NB4 (cell line): ENCODE results near the gene CAMKMT.

ENCODE experiments used
- MAX ChIP-seq: IDR thresholded peaks from 2 replicates; pipeline ENCODE4 v1.6.1; 2011; ENCODE audit warnings: low read depth, low read length
- POLR2A ChIP-seq: IDR thresholded peaks from 2 replicates; pipeline ENCODE4 v1.6.1; 2011; ENCODE audit warnings: mild to moderate bottlenecking; ENCODE audit not compliant: insufficient read length; ENCODE audit errors: extremely low read depth
- TF ChIP-seq, protein P1 (sequence below): IDR thresholded peaks from one replicate; pipeline ENCODE4 v1.5.1; 2012; ENCODE audit warnings: low read depth, low read length

DNA sequence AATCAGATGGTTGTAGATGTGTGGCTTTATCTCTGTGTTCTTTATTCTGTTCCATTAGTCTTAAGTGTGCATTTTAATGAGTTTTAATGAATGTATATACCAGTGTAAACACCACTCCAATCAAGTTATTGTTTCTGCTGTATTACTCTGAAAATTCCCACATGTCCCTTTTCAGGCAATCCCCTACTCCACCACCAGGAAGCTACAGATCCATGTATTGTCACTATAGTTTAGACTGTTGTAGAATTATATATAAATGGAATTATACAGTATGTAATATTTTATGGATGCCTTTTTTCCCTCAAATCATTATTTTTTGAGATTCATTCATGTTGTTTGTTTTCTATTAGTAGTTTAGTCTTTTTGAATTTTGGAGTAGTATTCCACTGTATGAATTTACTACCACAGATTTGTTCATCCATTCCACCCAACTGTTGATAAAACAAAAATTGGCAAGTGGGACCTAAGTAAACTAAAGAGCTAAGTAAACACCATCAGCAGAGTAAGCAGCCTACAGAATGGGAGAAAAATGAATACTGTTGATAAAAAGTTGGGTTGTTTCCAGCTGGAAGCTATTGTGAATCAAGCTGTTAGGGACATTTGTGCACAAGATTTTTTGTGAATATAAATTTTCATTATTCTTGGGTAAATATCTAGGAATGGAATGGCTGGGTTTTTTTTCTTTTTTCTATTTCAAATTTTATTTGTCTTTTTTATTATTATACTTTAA is 262.0 kb downstream of the CAMKMT start:
- TF ChIP-seq, protein P1, sequence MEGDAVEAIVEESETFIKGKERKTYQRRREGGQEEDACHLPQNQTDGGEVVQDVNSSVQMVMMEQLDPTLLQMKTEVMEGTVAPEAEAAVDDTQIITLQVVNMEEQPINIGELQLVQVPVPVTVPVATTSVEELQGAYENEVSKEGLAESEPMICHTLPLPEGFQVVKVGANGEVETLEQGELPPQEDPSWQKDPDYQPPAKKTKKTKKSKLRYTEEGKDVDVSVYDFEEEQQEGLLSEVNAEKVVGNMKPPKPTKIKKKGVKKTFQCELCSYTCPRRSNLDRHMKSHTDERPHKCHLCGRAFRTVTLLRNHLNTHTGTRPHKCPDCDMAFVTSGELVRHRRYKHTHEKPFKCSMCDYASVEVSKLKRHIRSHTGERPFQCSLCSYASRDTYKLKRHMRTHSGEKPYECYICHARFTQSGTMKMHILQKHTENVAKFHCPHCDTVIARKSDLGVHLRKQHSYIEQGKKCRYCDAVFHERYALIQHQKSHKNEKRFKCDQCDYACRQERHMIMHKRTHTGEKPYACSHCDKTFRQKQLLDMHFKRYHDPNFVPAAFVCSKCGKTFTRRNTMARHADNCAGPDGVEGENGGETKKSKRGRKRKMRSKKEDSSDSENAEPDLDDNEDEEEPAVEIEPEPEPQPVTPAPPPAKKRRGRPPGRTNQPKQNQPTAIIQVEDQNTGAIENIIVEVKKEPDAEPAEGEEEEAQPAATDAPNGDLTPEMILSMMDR = no peak
- TF ChIP-seq POLR2A = no peak
- no peak for TF ChIP-seq MAX
